HG02798 (cell line): ENCODE measurements around the gene SOCS6.
"Not testable (repeated sequence)": the region's sequence is repeated elsewhere in the genome, so short reads cannot be mapped to it uniquely, and the experiment has no call there.

ENCODE experiments used
- ATAC-seq: cut with Tn5 transposase; IDR thresholded peaks from one replicate; pipeline ENCODE4 v1.9.1; 2021; ENCODE audit warnings: mild to moderate bottlenecking; ENCODE audit not compliant: unreplicated experiment, poor library complexity

Gene SOCS6

DNA sequence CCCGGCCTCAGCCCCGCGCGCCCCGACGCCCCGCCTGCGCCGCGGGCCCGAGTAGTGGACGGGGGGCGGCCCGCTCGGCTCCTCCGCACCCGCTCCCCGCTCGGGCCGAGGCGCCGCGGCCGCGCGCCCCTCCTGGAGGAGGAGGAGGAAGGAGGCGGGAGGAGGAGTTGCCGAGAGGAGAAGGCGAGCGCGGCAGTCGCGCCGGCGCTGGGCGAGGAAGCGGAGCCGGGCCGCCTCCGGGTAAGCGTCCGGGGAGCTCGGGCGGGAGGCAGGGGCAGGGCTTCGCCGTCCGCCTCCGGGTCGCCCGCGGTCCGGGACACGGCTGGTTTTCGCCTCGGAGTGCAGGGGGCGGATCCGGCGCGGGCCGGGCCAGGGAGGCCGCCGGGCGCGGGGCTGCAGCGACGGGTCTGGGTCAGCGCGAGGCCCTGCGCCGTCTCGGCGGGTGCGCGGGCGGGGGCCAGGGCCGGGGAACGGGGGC lies at the start of gene SOCS6:
Gene SOCS6 (plus strand): TSS at position 195 of the 478 bp plus-strand sequence. CDS start 35,624 bp downstream, outside the sequence.
- ATAC-seq = peak; percentile 82

DNA sequence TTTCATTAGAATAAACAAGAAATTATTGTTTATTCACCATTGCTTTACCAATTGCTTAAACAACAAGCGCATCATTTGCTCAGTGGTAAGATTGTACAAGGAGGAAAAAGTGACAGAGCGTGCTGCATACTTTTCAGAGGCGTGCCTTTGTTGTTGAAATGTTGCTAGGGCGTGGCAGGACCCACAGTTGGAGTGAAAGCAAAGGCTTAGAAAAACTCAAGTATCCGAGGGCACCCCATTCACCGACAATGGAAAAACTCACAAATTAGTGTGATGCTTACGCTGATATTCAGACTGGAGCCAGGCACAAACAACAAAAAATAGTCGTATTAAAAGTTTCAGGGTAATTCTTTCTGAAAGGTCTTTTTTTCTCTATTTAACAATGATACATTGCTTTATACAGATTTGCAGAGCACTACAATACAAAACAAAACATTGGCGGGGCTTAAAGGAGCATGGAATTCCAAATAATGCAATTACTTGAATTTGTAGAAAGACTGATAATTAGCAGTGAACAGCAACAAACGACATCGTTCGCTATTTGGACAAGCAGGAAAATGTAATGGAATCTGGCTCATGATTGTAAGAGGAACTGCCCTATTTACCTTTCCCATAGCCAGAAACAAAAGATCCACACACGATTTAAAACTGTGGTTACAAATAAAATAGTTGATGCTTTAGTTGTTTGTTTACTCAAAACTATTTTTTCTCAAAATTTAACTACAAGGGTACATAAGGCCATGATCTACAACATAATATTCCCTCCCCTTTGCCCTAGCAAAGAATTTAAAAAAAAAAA lies 45.5 kb upstream of the SOCS6 start:
- ATAC-seq = no peak

- no peak for ATAC-seq
Observed at GRCh38 chr18:70246061-70246466, 42.8 kb upstream of the SOCS6 start.

GRCh38 chr18:70249118-70249517 lies 39.7 kb upstream of the SOCS6 start:
- ATAC-seq = no peak

- not testable (repeated sequence) for ATAC-seq
Observed at GRCh38 chr18:70249861-70250260, 39.0 kb upstream of the SOCS6 start.

DNA sequence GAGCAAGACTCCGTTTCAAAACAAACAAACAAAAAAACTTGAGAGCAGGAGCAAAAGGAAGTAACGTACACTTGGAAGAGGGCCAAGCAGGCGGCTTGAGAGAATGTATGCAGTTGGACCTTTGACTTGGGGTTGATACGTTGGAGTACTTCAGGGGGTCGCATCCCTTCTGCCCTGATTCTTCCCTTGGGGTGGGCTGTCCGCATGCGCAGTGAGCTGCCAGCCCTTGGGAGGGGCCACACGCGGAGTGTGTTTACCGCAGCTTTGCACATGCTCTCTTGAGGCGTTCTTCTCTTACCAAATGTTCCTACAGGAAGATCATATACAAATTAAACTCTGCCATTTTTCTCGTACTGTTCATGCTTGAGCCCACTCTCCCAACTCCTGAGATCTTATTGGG lies 38.1 kb upstream of the SOCS6 start:
- no peak for ATAC-seq

DNA sequence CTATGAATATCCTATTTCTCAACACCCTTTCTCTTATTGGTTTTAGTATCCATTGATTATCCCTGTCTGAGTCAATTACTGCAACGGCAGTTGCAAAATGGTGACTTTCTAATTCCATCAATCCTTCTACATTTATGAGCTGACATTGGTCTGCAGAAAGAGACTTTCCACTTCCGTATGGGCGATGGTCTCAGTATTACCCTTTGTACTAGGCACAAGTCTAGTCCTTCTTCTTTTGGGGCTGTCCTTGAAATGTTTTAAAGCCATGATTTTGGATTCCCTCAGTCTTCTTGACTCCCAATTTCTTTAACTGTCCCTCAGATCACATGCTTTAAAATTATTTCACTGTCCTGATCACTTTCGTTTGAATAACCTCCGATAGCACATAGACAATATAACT lies 32.7 kb upstream of the SOCS6 start:
- ATAC-seq = no peak

- ATAC-seq = no peak
Observed at GRCh38 chr18:70256994-70257393, 31.9 kb upstream of the SOCS6 start.

DNA sequence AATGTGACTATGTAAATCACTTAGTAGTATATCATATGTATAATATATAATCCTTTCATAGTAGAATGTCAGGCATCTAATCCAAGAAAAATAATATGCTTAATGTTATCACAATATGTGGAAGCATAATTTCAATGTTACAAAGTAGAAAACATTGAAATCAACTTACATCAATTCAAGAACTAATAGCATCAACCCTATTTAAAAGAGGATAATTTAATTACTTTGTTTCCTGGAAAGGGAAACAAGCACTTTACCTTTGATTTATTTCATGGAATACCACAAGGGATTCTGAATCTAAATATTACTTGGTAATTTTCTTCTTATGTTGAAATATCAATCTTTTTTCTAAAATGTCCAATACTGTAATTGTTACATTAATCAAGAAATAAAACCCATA lies 30.6 kb upstream of the SOCS6 start:
- ATAC-seq = no peak

DNA sequence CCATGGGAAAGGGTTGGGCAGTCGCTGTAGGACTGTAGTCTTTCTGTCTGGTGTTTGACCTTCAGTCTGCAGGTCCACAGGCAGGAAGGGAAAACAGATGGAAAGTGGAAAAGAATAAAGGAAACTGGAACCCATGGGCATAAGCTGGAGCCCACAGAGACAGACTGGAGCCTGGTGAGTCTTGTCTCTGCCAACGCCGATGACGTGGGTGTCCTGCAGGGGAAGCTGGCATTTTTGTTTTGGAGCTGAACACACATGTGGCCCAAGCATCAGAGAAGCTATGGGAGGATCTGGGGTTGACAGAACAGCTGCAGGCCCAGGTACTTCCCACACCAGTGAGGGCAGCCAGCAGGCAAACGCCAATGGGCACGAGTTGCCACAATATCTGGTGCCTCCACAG lies 28.2 kb upstream of the SOCS6 start:
- ATAC-seq = no peak

GRCh38 chr18:70261141-70261788 lies 27.6 kb upstream of the SOCS6 start:
- ATAC-seq = no peak

DNA sequence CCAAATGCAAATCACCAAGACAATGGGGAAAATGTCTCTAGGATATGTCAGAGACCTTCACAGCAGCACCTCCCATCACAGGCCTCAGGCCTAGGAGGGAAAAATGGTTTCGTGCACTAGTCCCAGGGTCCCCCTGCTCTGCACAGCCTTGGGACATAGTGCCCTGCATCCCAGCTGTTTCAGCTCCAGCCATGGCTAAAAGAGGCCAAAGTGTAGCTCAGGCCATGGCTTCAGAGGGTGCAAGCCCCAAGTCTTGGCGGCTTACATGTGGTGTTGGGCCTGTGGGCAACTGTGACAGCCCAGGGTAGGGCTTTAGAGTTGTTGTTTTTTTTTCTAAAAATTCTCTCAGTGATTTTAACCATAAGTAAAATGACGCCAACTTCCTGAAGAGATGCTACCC lies 25.5 kb upstream of the SOCS6 start:
- no peak for ATAC-seq

- no peak for ATAC-seq
Observed at GRCh38 chr18:70271742-70272141, 17.1 kb upstream of the SOCS6 start.

- no peak for ATAC-seq
Observed at GRCh38 chr18:70273021-70273420, 15.8 kb upstream of the SOCS6 start.

DNA sequence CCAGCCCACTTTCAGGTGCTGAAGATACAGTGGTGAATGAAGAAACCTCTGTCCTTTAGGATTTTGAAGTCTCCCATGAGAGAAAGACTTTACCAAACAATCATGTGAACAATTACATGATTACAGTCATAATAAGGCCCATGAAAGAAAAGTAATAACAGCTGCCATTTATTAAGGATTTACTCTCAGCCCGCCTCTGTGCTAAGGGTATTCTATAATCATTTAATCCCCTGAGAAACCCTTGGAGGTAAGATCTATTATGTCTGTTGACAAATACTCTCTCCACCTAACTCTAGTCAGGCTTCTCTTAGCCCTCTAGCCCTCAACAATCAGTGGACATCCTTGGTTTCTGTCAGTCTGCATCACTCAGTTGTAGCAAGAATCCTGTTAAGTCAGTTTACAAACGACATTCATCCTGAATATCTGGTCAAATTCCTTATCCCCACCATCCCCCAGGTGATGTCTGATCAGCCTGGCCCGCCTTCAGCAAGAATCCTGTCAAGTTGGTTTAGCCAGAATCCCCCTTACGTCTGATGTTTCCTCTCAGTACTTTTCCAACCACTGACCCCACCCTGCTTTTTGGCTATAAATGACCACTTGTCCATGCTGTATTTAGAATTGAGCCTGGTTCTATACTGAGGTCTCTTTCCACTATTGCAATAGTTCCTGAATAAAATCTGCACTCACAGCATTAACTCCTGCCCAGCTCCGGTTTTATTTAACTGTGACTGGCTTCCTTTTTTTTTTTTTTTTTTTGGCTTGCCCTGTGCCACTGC lies 12.2 kb upstream of the SOCS6 start:
- ATAC-seq = no peak

DNA sequence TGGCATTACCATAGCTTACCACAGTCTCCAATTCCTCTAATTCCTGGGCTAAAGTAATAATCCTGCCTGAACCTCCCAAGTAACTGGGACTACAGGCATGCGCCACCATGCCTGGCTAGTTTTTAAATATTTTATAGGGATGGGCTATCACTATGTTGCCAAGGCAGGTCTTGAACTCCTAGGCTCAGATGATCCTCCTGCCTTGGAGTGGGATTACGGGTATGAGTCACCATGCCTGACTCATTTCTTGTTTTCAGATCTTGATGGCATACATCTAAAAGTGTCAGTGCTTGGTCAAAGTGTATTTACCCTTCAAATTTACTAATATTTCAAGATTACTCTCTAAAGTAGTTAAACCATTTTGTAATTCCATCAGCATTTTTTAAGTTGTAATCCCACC lies 9.4 kb upstream of the SOCS6 start:
- ATAC-seq = no peak

DNA sequence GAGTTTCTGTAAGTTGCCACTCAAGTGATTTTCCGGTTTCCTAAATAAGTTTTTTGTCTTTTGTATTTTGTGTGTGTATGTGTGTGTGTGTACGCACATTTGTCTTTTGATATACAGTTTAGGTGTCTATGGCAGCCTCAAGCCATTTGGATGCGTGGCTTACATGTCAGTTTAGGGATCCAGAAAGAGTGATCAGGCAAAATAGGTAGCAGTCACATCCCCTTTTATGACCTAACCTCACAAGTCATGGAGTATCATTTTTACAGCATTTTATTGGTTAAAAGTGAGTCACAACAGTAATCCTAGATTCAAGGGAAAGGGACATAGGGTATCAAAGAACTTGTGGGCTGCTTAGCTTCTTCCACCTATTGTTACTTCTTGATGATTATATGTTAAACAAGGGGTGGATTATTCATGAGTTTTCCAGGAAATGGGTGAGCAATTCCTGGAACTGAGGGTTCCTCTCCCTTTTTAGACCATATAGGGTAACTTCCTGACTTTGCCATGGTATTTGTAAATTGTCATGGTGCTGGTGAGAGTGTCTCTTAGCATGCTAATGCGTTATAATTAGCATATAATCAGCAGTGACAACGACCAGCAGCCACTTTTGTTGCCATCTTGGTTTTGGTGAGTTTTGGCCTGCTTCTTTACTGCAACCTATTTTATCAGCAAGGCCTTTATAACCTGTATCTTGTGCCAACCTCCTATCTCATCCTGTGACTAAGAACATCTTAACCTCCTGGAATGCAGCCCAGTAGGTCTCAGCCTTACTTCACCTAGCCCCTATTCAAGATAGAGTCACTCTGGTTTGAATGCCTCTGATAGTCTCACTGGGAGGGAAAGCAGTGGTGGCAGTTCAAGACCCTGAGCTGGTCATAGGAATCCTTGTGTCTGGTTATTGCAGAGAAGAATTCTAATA lies 8.6 kb upstream of the SOCS6 start:
- no peak for ATAC-seq

GRCh38 chr18:70284976-70285620 lies 3.7 kb upstream of the SOCS6 start:
- no peak for ATAC-seq

- no peak for ATAC-seq
Observed at GRCh38 chr18:70287731-70288130, 1.1 kb upstream of the SOCS6 start.
